Non-pigmented ciliary epithelial cell (primary cell): ENCODE results near the gene PTK6.
"Not testable (repeated sequence)": the region's sequence is repeated elsewhere in the genome, so short reads cannot be mapped to it uniquely, and the experiment has no call there.

Experiments used
- DNase-seq: peaks from one replicate; pipeline ENCODE4 v3.0.0-alpha.2; 2010; ENCODE audit warnings: low read depth

PTK6 gene

GRCh38 chr20:63536997-63537524, at the start of gene PTK6:
PTK6 (minus strand) TSS chr20:63537376; CDS start chr20:63537314, 62 bp downstream.
- no peak for DNase-seq

GRCh38 chr20:63586797-63587196, 49.6 kb upstream of the PTK6 start:
- DNase-seq = no peak

- DNase-seq = no peak
Observed at GRCh38 chr20:63585616-63586565, 48.7 kb upstream of the PTK6 start.

GRCh38 chr20:63582382-63583063, 45.3 kb upstream of the PTK6 start:
- DNase-seq = no peak

GRCh38 chr20:63580796-63581461, 43.8 kb upstream of the PTK6 start:
- no peak for DNase-seq

- no peak for DNase-seq
Observed at GRCh38 chr20:63579017-63579694, 42.0 kb upstream of the PTK6 start.

GRCh38 chr20:63578224-63579016, 41.2 kb upstream of the PTK6 start:
- no peak for DNase-seq

GRCh38 chr20:63577317-63577894, 40.2 kb upstream of the PTK6 start:
- DNase-seq = no peak

GRCh38 chr20:63576311-63576710, 39.1 kb upstream of the PTK6 start:
- DNase-seq = no peak

GRCh38 chr20:63574829-63575743, 37.9 kb upstream of the PTK6 start:
- no peak for DNase-seq

- DNase-seq = no peak
Observed at GRCh38 chr20:63574156-63574828, 37.1 kb upstream of the PTK6 start, which contains the start of gene HELZ2. HELZ2 (minus strand) TSS chr20:63574239; CDS start chr20:63572385, 1,854 bp downstream.

GRCh38 chr20:63573647-63574131, 36.5 kb upstream of the PTK6 start:
- DNase-seq = no peak

GRCh38 chr20:63572788-63573646, 35.8 kb upstream of the PTK6 start:
- DNase-seq = no peak

GRCh38 chr20:63572071-63572787, 35.1 kb upstream of the PTK6 start:
- DNase-seq = no peak

- not testable (repeated sequence) for DNase-seq
Observed at GRCh38 chr20:63571087-63571478, 33.9 kb upstream of the PTK6 start.

GRCh38 chr20:63570281-63571086, 33.3 kb upstream of the PTK6 start:
- no peak for DNase-seq
